HFFc6 (cell line): ENCODE data around the gene COMP. TPM values are rescaled to one million over a fixed set of nuclear protein-coding genes. Genes with fewer than 3 reads are reported as not detected.
A peak's percentile ranks its signal among the peaks of the same experiment; 100 is the strongest.

Experiments used
- DNase-seq: peaks from one replicate; pipeline ENCODE4 v3.0.0-alpha.2; 2018
- H3K27ac Mint-ChIP-seq: 2 replicates; pipeline ENCODE4 v1.8.0; 2020; ENCODE audit warnings: mild to moderate bottlenecking, mixed read lengths
- H3K27me3 Mint-ChIP-seq: 2 replicates; pipeline ENCODE4 v1.8.0; 2021; ENCODE audit warnings: mild to moderate bottlenecking, moderate library complexity, mixed read lengths; ENCODE audit not compliant: insufficient read depth
- H3K36me3 Mint-ChIP-seq: 2 replicates; pipeline ENCODE4 v1.8.0; 2021; ENCODE audit warnings: low read depth, mixed read lengths
- H3K4me1 Mint-ChIP-seq: 2 replicates; pipeline ENCODE4 v1.8.0; 2020; ENCODE audit warnings: low read depth, mixed read lengths
- H3K4me3 Mint-ChIP-seq: 2 replicates; pipeline ENCODE4 v1.8.0; 2020; ENCODE audit warnings: mild to moderate bottlenecking, moderate library complexity, mixed read lengths
- H3K9me3 Mint-ChIP-seq: 2 replicates; pipeline ENCODE4 v1.8.0; 2020; ENCODE audit warnings: mild to moderate bottlenecking, mixed read lengths
- CTCF ChIP-seq: fragments of 200-600 bp; sonication (generic); IDR thresholded peaks from 2 replicates; pipeline ENCODE4 v1.5.0; 2021; ENCODE audit warnings: antibody characterized with exemption, mild to moderate bottlenecking
- total RNA-seq, 6 experiments: library from RNA; stranded (reverse); fragmentation: NEBNext Ultra II Directional; extraction: Animal tissue kit (Norgen Biotek cat#: 25700); gene quantifications; 2 replicates in 1 of 6; 3 replicates in 5 of 6; pipeline ENCODE4 v1.2.3, GENCODE V29; 2021

The COMP gene
- total RNA-seq, 6 experiments from 2014 or later, result 0.67 to 6.1 (median 0.98) TPM

GRCh38 chr19:18833849-18834643, 42.9 kb upstream of the COMP start:
- Mint-ChIP-seq H3K4me1 (peaks cover 54% of the 10 kb centered on the region), H3K9me3 (no peaks in the 10 kb centered on the region), H3K4me3 (peak overlapping the region; percentile 98), H3K36me3 (peaks cover 28% of the 10 kb centered on the region), H3K27me3 (no peaks in the 10 kb centered on the region; the same call in 1 of the 2 replicates), H3K27ac (peak overlapping the region; percentile 25)
- no peak for DNase-seq
- TF ChIP-seq CTCF, result no peak

GRCh38 chr19:18833141-18833476, 42.0 kb upstream of the COMP start:
- Mint-ChIP-seq H3K4me3 (peak overlapping the region; percentile 98), H3K9me3 (no peaks in the 10 kb centered on the region), H3K27me3 (no peaks in the 10 kb centered on the region), H3K27ac (peak overlapping the region; percentile 83), H3K4me1 (peaks cover 45% of the 10 kb centered on the region), H3K36me3 (peaks cover 28% of the 10 kb centered on the region)
- no peak for TF ChIP-seq CTCF
- DNase-seq, result no peak

GRCh38 chr19:18832306-18833140, 41.4 kb upstream of the COMP start:
- DNase-seq, result peak; percentile 33
- H3K36me3 Mint-ChIP-seq, result peaks cover 31% of the 10 kb centered on the region
- H3K27ac Mint-ChIP-seq, result peak overlapping the region; percentile 83
- H3K27me3 Mint-ChIP-seq, result no peaks in the 10 kb centered on the region
- peak; percentile 53 for TF ChIP-seq CTCF
- peaks cover 39% of the 10 kb centered on the region for H3K4me1 Mint-ChIP-seq
- H3K4me3 Mint-ChIP-seq, result peak overlapping the region; percentile 98
- peaks cover 4% of the 10 kb centered on the region for H3K9me3 Mint-ChIP-seq

- Mint-ChIP-seq H3K36me3 (peaks cover 35% of the 10 kb centered on the region), H3K4me3 (peak within 1 kb of the TSS; percentile 98)
- peak; percentile 81 for DNase-seq
Measured at GRCh38 chr19:18831524-18832305, 40.6 kb upstream of the COMP start, which contains the start of gene UPF1. TSS of gene UPF1 (plus strand) at chr19:18831959. CDS start at chr19:18832210, 251 bp downstream.

More at GRCh38 chr19:18831524-18832305, 40.6 kb upstream of the COMP start, which contains the start of gene UPF1:
- H3K27me3 Mint-ChIP-seq, result peaks cover 3% of the 10 kb centered on the region; the same call in 1 of the 2 replicates
- peak within 1 kb of the TSS; percentile 83 for H3K27ac Mint-ChIP-seq
- TF ChIP-seq CTCF, result no peak
- peaks cover 35% of the 10 kb centered on the region for H3K4me1 Mint-ChIP-seq
- H3K9me3 Mint-ChIP-seq, result peaks cover 10% of the 10 kb centered on the region
